Kidney glomerular epithelial cell (primary cell): Measurements from ENCODE around the gene CALR3.

Source experiments
- DNase-seq: peaks from one replicate; lab custom pipeline; 2025; lab: John Stamatoyannopoulos, UW

CALR3 gene

GRCh38 chr19:16429066-16429758, 66.8 kb downstream of the CALR3 start:
- no peak for DNase-seq
